Mesendoderm (in vitro differentiated cells): ENCODE measurements around the gene ZNF800.

ENCODE experiments used
- DNase-seq: peaks from one replicate; pipeline ENCODE4 v3.0.0; 2013
- H2AK5ac ChIP-seq: 2 replicates; pipeline ENCODE4 v1.6.1; 2013; ENCODE audit warnings: low read length, inconsistent platforms
- H2BK120ac ChIP-seq: 2 replicates; pipeline ENCODE4 v1.6.1; 2013; ENCODE audit warnings: low read depth, mild to moderate bottlenecking, low read length, moderate library complexity, mixed read lengths
- H2BK15ac ChIP-seq: replicated peaks from 2 replicates; pipeline ENCODE4 v1.6.1; 2013; ENCODE audit warnings: low read depth, mild to moderate bottlenecking, moderate library complexity
- H2BK5ac ChIP-seq: 2 replicates; pipeline ENCODE4 v1.6.1; 2013; ENCODE audit warnings: low read length, inconsistent platforms
- H3K18ac ChIP-seq: 2 replicates; pipeline ENCODE4 v1.6.1; 2013; ENCODE audit warnings: mild to moderate bottlenecking, low read length, mixed read lengths
- H3K23ac ChIP-seq: one replicate; pipeline ENCODE4 v1.6.1; 2013; ENCODE audit warnings: low read length
- H3K27ac ChIP-seq: 2 replicates; pipeline ENCODE4 v1.5.1; 2013; ENCODE audit warnings: low read depth, mild to moderate bottlenecking, inconsistent platforms, low read length, moderate library complexity
- H3K27me3 ChIP-seq: 2 replicates; pipeline ENCODE4 v1.6.1; 2013; ENCODE audit warnings: low read length, control low read depth, mild to moderate bottlenecking, inconsistent platforms; ENCODE audit not compliant: insufficient read depth, poor library complexity
- H3K36me3 ChIP-seq: 2 replicates; pipeline ENCODE4 v1.6.1; 2013; ENCODE audit warnings: low read length, inconsistent platforms; ENCODE audit not compliant: control insufficient read depth, insufficient read depth
- H3K4ac ChIP-seq: one replicate; pipeline ENCODE4 v1.6.1; 2013; ENCODE audit warnings: low read depth, mild to moderate bottlenecking, low read length, moderate library complexity
- H3K4me1 ChIP-seq: 2 replicates; pipeline ENCODE4 v1.6.1; 2013; ENCODE audit warnings: low read depth, low read length, inconsistent platforms; ENCODE audit not compliant: control insufficient read depth
- H3K4me2 ChIP-seq: 2 replicates; pipeline ENCODE4 v1.6.1; 2013; ENCODE audit warnings: low read length
- H3K4me3 ChIP-seq: 2 replicates; pipeline ENCODE4 v1.5.1; 2013; ENCODE audit warnings: mild to moderate bottlenecking, low read length
- H3K56ac ChIP-seq: one replicate; pipeline ENCODE4 v1.6.1; 2013; ENCODE audit warnings: low read length
- H3K79me1 ChIP-seq: 2 replicates; pipeline ENCODE4 v1.6.1; 2013; ENCODE audit warnings: low read length, inconsistent platforms
- H3K79me2 ChIP-seq: 2 replicates; pipeline ENCODE4 v1.6.1; 2013; ENCODE audit warnings: mild to moderate bottlenecking, low read length; ENCODE audit not compliant: control insufficient read depth, insufficient read depth
- H3K9ac ChIP-seq: 2 replicates; pipeline ENCODE4 v1.6.1; 2013; ENCODE audit warnings: low read length, inconsistent platforms
- H4K5ac ChIP-seq: one replicate; pipeline ENCODE4 v1.6.1; 2013; ENCODE audit warnings: low read length
- H4K8ac ChIP-seq: one replicate; pipeline ENCODE4 v1.6.1; 2013; ENCODE audit warnings: low read depth, mild to moderate bottlenecking, control low read depth, low read length, moderate library complexity
- WGBS: extraction: QIAGEN DNeasy Blood & Tissue Kit; methylation state at CpG from one replicate; pipeline ENCODE4 v1.1.7; 2013; ENCODE audit warnings: low lambda C conversion rate, missing lambda C conversion rate; ENCODE audit not compliant: insufficient coverage; ENCODE audit errors: extremely low coverage; 5-methylcytosine and 5-hydroxymethylcytosine counted together

ZNF800 gene

DNA sequence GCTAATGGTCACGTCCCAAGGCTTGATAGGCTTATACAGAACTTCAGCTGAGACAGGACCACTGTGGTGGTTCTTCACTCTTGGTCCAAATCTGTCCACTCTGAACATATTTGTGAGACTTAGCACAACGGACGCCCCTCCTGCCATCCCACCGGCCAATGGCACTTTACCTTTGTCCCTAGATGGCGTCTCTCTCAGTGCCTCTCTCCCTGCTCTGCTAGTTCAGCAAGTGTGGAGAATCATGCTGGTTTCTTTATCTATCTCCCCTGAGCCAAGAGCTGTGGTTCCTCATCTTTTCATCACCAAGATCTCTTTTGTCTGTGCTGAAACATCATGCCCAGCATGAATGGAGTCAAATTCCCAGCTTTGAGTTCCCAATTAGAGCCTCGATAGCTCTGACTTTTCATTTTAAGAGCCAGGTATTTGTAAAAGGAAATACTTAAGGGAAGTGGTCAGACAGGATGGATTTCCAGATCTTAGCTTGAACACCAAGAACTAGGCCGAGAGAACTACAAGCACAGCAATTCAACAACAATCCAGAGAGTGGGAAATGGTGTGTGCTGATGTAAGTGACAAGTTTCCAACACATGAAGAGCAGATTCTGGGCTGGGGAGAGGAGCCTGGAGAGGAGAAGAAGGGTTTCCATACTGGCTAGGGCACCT is 69.5 kb downstream of the ZNF800 start:
- Histone ChIP-seq H4K5ac (no peak overlapping the region), H4K8ac (no peak overlapping the region), H3K4me2 (no peak overlapping the region), H3K27me3 (no peaks in the 10 kb centered on the region), H2AK5ac (no peak overlapping the region), H3K9ac (no peak overlapping the region), H3K79me1 (no peaks in the 10 kb centered on the region), H3K4me1 (no peaks in the 10 kb centered on the region), H3K18ac (no peak overlapping the region), H3K4me3 (no peak overlapping the region), H3K4ac (no peak overlapping the region), H3K27ac (no peak overlapping the region), H3K56ac (no peak overlapping the region), H2BK120ac (no peak overlapping the region), H3K79me2 (no peaks in the 10 kb centered on the region), H3K23ac (no peak overlapping the region), H3K36me3 (no peaks in the 10 kb centered on the region), H2BK5ac (no peak overlapping the region), H2BK15ac (no peak overlapping the region)
- DNase-seq = no peak
- WGBS = no CpG with 5 or more reads among the region's 7 CpGs

GRCh38 chr7:127322351-127322750 is 70.2 kb downstream of the ZNF800 start:
- no peak overlapping the region for H2BK120ac ChIP-seq
- no peaks in the 10 kb centered on the region for H3K79me2 ChIP-seq
- H3K4me2 ChIP-seq = no peak overlapping the region
- H3K9ac ChIP-seq = no peak overlapping the region
- no peaks in the 10 kb centered on the region for H3K79me1 ChIP-seq
- H3K4me3 ChIP-seq = no peak overlapping the region
- no CpG with 5 or more reads among the region's 5 CpGs for WGBS
- H2AK5ac ChIP-seq = no peak overlapping the region
- H3K23ac ChIP-seq = no peak overlapping the region
- no peak overlapping the region for H2BK5ac ChIP-seq
- H3K36me3 ChIP-seq = no peaks in the 10 kb centered on the region
- no peak overlapping the region for H2BK15ac ChIP-seq
- no peak overlapping the region for H3K56ac ChIP-seq
- no peak overlapping the region for H4K8ac ChIP-seq
- no peak overlapping the region for H3K18ac ChIP-seq
- H3K4ac ChIP-seq = no peak overlapping the region
- no peak overlapping the region for H4K5ac ChIP-seq
- DNase-seq = no peak
- no peak overlapping the region for H3K27ac ChIP-seq
- H3K4me1 ChIP-seq = no peaks in the 10 kb centered on the region
- H3K27me3 ChIP-seq = no peaks in the 10 kb centered on the region

- no peaks in the 10 kb centered on the region for H3K36me3 ChIP-seq
- H3K27ac ChIP-seq = no peak overlapping the region
- no peak overlapping the region for H2BK15ac ChIP-seq
- H3K56ac ChIP-seq = no peak overlapping the region
- H3K9ac ChIP-seq = no peak overlapping the region
- H3K27me3 ChIP-seq = no peaks in the 10 kb centered on the region
- H2BK120ac ChIP-seq = no peak overlapping the region
- no peak overlapping the region for H4K5ac ChIP-seq
- no peak overlapping the region for H2AK5ac ChIP-seq
- no peak overlapping the region for H3K4me3 ChIP-seq
- H2BK5ac ChIP-seq = no peak overlapping the region
- H3K4me2 ChIP-seq = no peak overlapping the region
- H3K4me1 ChIP-seq = no peaks in the 10 kb centered on the region
- H3K18ac ChIP-seq = no peak overlapping the region
- no peak overlapping the region for H3K4ac ChIP-seq
- no peak overlapping the region for H4K8ac ChIP-seq
- H3K23ac ChIP-seq = no peak overlapping the region
- H3K79me1 ChIP-seq = no peaks in the 10 kb centered on the region
- no CpG with 5 or more reads among the region's 4 CpGs for WGBS
- H3K79me2 ChIP-seq = no peaks in the 10 kb centered on the region
- DNase-seq = no peak
Measured at GRCh38 chr7:127320974-127321373, 71.5 kb downstream of the ZNF800 start.
